HG03280 (cell line): ENCODE measurements around the gene NEGR1.

Experiments used
- ATAC-seq: cut with Tn5 transposase; IDR thresholded peaks from one replicate; pipeline ENCODE4 v1.9.1; 2021; ENCODE audit warnings: mild to moderate bottlenecking, moderate library complexity; ENCODE audit not compliant: unreplicated experiment

Gene NEGR1

DNA sequence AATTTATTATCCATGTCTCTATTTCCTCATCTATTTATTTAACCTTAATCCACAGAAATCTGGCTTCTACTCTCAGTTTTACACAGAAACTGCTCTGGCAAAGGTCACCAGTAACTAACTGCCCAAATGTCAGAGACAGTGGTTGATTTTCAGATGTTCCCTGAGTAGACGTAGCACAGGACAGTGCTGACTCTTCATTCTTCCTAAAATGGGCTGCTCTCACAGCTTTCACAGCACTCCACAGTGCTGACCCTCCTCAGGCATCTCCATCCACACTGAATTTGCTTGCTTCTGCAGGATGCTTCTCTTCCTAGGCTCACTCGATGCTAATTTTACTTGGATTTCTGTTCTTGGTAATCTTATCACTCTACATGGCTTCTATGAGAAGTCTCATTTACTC is 693.3 kb downstream of the NEGR1 start:
- ATAC-seq, result no peak

DNA sequence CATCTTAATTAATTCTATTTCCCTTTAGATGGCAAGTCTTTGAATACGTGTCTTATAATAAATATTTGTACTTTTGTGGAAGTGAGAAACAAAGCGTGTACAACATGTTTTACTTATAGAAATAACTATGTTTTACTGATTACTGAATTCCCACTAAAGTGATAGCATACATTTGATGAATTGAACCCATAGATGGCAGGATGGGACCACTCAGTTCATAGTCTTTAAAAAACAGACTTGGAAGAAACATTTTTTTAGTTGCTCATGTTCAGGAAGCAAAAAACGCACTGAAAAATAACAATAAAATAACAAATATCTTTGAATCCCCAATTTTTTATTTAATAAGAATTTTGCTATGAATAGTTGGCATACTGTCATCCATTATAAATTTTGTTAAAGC is 694.4 kb downstream of the NEGR1 start:
- no peak for ATAC-seq

DNA sequence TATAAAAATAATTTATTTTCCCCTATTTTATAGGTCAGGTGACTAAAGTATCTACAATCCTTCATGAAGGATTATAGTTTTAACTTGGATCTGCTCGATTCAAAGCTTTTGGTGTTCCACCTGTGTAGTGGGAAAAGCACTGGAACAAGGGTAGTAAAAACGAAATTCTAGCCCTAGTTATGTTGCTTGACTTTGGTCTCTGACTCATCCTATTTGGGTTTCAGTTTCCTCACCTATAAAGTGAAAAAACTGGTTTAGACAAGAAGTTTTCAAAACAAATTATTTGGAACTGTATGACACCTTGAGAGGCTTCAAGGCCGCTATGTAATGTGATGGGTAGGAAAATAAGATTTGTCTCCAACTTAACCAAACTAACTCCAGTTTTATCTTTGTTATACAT is 696.3 kb downstream of the NEGR1 start:
- no peak for ATAC-seq

DNA sequence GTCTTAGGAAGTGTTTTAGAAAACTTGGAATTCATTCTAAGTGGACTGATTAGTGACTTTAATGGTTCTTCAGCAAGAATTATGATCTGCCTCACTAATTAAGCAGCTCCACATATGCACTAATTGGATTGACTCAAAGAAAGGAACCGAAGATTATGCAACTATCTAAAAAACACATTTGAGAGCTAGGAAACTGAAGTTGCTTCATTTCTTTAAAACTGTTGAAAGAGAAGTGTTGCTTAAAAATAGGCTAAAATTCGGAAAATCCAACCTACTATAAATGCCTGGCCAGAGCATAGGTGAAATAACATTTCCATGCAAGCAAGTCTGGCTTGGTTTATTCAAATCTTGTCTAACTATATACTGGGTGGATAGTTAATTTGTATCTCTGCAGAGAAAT is 698.6 kb downstream of the NEGR1 start:
- no peak for ATAC-seq

DNA sequence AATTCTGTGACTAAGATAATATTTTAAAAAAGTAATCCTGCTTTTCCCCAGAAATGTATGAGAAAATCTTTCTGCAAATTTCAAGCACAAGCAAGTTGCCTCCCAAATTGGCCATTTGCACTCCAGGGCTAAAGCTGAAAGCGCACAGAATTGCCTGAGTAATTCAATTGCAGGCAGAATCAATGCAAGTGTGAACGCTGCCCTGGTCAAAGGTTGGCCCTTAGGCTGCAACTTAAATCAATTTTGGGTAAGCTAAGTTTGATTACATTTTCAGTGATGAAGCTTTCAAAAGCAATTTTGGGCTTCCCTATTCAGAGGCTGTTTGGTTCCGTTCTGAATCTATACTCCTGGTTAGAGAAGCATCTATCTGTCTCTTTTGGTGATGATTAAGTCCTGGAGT is 699.7 kb downstream of the NEGR1 start:
- ATAC-seq, result no peak

DNA sequence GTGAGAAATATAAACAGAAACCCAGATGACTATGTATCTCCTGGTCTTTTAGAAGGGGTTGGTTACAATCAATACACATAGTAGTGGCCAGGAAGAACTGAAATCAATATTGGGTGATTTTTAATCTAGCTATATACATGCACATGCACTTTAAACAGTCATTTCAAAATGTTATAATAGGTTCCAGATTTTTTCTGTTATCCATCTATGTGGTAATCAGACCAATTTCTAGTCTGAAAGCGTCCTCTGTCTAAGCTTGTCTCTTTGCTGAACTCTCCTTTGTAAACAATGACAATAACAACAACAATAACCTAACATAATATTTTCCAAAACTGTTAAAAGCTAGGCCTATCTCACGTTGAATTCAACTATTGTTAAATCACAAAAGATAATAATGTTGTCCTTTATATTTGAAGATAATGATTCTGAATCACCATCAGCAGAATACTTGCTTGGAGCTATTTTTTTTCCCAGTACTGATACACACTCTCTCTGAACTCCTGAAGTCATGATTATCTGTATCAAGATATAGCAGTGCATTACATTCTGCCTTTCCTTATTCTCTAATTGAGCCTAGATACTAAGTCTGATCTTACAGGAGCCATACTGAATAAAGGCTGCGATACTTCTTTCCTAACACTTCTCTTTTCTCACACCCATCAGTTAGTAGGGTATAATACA is 704.7 kb downstream of the NEGR1 start:
- ATAC-seq, result no peak

DNA sequence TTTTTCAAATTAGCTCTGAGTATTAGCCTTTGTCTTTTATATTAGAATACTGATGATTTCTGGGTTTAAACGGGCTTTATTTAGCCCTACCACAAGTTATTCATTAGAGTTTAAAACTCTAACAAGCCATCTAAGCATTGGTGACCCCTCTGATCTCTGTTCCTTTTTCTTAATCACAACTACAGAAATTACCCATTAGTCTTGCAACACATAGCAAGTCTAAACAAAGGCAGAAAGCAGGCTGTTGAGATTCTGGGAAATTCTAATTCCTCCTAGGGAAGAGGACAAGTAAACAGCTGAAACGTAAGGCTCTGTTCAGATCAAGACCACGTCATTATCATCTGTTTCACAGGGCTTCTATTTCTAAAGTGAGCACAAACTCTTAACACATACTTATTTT is 710.3 kb downstream of the NEGR1 start:
- no peak for ATAC-seq

DNA sequence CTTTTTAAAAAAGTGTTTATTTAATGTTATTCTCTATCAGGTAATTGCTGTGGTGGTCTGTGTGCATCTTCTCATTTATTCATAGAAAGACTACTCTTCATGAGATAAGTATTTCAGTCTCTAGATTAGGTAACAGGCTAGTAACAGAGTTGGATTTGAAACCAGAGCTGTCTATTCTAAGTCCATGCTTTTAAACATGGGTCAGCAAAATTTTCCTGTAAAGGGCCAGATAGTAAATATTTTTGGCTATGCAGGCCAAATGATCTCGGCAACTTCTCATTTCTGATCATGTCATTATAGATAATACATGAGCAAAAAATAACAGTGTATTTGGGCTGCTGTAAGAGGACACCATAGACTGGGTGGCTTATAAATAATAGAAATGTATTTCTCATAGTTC is 715.9 kb downstream of the NEGR1 start:
- ATAC-seq, result no peak

DNA sequence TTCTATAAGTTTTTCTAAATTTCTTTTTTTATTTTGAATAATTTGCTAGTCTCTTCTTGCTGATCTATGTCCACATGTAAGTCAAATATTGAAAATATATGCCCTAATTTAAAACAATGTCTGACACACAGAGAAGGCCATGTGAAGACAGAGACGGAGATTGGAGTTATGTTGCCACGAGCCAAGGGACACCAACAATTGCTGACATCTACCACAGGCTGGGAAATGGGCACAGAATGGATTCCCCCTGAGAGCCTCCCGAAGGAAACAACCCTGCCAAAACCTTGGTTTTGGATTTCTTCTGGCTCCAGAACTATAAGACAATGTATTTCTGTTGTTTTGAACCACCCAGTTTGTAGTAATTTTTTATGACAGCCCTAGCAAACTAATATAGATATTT is 716.5 kb downstream of the NEGR1 start:
- no peak for ATAC-seq

DNA sequence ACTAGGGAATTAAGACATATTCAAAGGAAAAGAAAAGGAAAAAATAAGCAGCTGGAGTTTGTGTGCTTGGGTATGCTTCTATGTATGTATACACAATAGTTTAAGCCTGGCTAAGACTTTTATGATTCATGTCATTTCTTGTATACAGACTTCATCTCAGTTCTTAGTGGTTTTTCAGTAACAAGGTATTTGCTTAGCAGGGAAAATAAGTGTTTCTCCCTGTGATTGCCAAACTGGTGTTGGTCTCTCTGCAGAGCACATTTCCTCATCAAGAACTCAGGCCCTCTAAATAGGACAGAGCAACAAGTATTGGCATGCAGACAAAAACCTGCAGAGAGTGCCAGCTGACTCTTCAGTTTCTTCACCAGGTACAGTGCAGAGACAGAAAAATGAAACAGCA is 717.1 kb downstream of the NEGR1 start:
- no peak for ATAC-seq

DNA sequence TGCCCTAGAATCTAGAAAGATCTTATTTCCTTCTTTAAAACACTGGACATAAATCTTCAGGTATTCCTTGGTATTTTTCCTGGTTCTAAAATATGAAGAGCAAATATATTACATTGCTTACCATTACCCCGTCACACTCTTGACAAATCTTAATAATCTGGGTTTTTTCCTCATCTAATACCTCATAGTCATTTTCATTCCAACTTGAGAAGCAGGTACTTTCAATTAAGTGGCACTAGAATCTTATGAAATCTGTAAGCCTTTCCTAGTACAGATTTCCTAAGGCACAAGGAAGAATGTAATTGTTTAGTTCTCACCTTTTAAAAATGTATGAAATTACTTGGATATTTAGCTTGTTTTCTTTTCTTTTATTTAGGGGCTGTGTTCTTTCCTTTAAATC is 720.0 kb downstream of the NEGR1 start:
- ATAC-seq, result no peak

DNA sequence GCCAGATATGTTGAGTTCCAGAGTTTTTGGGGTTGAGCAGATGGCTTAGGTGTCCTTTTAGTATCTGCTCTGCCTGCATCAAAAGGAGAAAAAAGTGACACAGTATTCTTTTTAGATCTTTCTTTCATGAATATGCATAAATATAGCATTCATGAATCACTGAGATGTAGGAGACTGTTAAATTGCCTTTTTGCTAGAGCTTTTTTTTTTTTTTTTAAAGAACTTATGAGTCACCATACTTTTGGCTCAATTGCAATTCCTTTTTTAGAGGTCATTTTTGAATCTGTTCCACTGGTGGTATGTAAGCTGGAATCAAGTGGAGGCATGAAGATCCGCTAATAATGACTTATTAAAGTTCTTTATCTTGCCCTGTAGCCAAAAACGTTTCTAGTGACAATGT is 720.6 kb downstream of the NEGR1 start:
- no peak for ATAC-seq

DNA sequence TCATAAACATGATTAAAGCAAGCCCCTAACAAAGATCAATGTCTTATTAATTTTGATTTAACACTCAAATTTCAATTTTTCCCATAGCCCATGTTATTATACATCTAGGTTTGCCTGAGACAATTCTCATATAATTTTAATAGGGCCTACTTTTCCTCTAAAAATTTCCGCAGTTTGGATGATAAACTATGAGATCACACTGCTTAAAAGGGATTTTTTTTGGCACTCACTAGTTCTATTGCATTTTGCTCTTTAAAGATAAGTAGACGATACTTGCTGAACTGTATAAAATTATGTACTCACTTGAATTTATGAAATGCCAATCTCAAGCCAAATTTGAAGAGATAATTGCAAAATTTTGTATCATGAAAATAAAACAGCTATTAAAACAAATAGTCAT is 721.1 kb downstream of the NEGR1 start:
- ATAC-seq, result no peak

DNA sequence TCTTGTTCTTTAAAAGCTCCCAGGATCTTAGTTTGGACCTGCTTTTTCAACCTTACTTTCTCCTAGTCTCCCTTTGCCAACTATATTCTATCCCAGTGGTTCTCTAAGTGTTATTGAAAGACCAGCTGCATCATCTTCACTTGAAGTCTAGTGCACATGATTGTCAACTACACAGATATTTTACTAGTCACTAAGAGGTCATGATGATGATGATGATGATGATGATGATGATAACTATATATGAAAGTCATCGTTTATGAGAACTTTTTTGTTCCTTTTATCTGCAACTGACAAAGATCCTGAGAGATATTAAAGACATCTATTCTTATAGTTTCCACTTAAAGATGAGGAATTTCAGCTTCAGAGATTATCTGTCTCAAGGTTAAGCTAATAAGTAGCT is 722.5 kb downstream of the NEGR1 start:
- no peak for ATAC-seq

DNA sequence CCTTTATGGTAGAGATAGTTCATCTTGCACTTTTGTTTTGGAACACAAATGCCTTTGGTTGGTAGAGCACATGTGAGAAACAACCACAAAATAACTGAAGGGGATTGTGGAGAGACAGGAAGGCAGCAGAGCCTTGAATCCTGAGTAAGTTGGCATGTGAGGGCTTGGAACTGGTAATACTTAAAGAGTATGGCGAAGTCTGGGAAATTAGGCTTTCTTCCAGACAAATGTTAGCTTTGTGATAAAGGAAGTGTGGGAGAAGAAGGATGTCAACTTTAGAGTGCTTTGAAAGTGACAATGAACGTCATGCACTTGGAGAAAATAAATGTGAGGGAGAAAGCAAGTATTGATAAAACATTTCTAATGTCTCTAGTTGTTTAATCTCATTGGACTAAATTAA is 725.2 kb downstream of the NEGR1 start:
- no peak for ATAC-seq

DNA sequence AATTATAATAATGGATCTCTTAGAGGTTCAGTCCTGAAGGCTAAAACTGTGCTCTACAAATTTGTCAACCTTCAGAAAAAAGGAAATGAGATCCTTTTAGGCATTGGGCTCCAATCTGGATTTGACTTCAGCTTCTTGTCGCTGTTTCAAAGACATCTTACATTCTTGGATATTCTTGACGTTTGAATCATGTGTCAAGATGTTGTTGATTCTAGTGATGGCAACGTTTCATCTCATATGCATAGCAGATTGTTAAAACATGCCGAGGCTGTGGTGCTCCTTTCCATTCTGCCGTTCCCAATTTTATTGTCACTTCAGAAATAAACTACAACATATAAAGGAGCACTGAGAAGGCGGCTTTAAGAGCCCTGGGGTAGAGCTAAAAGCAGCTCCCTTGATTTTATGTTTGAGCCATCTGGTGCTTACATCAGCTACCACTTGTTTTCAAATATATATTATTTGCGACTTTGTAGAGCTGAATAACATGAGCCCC is 733.9 kb downstream of the NEGR1 start:
- no peak for ATAC-seq

DNA sequence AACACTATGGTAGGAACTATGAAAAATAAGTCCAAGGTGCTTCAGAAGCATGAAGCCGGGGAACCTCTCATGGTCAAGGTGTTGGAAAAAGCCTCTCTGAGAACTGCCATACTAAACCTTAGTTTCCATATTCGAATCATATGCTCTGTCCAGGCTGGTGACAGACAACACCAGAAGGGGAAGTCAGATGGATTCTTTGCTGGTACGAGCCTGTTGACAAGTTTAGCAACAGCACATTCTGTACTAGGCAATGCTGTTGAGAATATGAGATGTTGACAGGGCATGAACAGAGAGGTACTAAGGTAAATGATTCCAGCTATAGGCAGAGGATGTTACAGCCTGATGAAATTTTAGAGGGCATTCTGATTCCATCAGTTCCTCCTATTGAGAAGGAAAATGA is 740.2 kb downstream of the NEGR1 start:
- no peak for ATAC-seq

DNA sequence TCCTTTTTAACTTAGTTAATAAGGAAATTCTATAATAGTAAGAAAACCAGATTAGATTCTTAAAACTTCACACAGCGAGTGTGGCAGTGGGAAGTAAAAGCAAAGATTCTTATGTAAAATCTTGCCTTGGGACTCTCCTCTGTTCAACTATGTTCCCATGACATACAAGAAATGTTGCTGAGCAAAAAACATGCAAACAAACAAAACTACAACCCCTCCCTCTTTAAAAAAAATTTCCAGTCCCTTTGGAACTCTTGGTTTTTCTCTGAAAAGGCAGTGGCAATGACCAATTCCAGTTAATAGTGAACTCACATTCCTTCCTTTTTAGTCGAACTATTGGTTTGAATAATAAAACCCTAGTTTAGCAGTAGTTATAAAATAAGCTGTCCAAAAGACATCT is 748.4 kb downstream of the NEGR1 start:
- ATAC-seq, result no peak

DNA sequence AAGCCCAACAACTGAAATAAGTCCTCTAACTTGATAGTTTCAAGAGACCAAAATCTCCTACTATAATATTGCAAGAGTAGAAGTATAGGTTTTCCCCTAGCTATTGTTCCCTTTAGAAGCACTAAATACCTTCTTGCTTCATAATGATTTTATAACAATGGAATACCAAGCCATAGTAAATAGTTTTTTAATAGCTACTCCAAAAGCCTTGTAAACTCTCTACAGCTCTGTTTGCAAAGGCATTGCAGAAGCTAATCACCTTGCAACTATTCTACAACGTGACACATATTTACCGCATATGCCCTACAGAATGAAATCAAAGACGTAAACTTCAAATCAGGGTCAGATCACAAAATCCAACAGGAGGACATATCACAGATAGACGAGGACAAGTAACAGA is 750.0 kb downstream of the NEGR1 start:
- ATAC-seq, result no peak

DNA sequence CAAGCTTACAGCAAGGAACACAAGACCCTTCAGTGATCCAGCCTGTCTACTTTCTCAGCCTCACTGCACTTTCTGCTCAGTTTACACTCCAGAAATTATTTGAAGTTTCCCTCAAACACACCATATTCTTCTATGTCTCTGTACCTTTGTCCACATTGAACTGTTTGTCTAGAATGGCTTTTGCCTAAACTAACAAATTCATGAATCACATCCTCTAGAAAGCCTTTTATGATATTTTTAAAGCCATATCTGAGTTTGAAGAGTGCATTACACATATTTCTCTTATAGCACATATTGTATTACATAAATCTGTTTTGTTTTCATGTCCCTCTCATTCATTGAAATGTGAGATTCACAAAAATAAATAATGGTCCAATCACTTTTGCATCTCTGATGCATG is 755.5 kb downstream of the NEGR1 start:
- no peak for ATAC-seq

DNA sequence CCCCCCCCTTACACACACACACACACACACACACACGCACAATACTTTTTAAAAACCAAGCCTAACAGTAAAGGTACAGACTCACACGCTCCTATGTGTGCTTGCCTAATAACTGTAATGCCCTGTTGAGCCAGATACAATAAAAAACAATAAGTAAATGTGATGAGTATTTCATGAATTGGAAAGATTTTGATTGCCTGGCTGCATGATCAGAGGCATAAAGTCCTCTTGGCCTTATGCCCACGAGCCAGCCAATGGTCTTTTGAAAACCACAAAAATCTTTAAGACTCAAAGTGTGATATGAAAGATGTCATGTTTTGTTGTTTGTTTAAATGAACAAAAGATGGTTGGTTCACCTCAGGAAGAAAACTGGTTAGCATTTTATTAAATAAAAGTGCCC is 759.6 kb downstream of the NEGR1 start:
- no peak for ATAC-seq

DNA sequence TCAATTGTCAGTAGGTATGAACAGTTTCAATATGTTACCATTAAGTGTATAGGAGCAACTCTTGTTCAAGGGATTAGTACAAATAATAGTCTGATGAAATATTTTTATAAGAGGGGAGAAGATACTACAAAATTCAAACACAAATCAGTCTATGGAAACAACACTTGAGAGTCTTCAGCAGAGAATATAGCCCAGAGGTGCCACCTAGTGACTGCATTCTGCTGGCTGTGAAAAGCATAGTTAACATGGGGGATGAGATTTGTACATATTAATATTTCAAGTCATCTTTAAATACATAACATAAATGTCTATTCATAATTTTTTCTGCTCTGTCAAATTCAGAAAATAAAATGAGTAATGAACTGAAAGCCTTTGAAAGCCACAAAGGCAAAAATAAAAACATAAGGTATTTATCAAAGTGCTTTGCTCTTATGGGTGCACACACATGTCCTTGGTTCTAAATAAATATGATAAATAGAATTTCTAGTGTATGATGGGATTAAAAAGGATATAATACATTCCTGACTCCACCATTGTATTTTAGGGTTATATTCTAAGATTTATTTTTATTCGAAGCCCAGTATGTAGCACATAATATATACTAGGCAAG is 760.6 kb downstream of the NEGR1 start:
- no peak for ATAC-seq

DNA sequence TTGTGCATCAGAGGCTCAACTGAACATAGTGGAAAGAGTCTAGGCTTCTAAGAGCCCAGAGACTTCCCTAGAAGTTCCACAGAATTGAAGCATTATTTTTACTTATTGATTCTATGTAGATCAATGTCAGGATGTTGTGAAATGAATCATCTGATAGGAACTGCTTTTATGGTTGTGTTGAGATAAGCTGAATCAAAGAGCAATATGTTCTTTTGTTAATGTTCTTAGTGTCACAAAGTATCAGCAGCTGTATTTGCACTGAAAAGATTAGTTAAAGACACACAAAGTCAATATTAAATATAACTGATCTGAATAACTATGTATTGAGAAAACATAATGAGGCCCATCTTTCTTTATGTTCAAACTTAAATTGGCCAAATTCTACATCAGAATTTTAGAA is 770.8 kb downstream of the NEGR1 start:
- no peak for ATAC-seq
